ENCODE results near the gene BRME1.

GRCh38 chr19:13881251-13881691 is 24.6 kb downstream of the BRME1 start:
- TF ChIP-seq, protein P1, sequence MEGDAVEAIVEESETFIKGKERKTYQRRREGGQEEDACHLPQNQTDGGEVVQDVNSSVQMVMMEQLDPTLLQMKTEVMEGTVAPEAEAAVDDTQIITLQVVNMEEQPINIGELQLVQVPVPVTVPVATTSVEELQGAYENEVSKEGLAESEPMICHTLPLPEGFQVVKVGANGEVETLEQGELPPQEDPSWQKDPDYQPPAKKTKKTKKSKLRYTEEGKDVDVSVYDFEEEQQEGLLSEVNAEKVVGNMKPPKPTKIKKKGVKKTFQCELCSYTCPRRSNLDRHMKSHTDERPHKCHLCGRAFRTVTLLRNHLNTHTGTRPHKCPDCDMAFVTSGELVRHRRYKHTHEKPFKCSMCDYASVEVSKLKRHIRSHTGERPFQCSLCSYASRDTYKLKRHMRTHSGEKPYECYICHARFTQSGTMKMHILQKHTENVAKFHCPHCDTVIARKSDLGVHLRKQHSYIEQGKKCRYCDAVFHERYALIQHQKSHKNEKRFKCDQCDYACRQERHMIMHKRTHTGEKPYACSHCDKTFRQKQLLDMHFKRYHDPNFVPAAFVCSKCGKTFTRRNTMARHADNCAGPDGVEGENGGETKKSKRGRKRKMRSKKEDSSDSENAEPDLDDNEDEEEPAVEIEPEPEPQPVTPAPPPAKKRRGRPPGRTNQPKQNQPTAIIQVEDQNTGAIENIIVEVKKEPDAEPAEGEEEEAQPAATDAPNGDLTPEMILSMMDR (IDR thresholded peaks at IDR 0.05): no peak
- no peak for TF ChIP-seq POLR2A (IDR thresholded peaks at IDR 0.05)

Data from upper lobe of left lung (tissue), 4 donors.